GM18909 (cell line): ENCODE data around the gene SHLD1.

ENCODE experiments used
- ATAC-seq: cut with Tn5 transposase; IDR thresholded peaks from one replicate; pipeline ENCODE4 v1.9.1; 2021; ENCODE audit warnings: mild to moderate bottlenecking; ENCODE audit not compliant: unreplicated experiment, poor library complexity

The SHLD1 gene

GRCh38 chr20:5809495-5809894 lies 59.3 kb downstream of the SHLD1 start:
- no peak for ATAC-seq

DNA sequence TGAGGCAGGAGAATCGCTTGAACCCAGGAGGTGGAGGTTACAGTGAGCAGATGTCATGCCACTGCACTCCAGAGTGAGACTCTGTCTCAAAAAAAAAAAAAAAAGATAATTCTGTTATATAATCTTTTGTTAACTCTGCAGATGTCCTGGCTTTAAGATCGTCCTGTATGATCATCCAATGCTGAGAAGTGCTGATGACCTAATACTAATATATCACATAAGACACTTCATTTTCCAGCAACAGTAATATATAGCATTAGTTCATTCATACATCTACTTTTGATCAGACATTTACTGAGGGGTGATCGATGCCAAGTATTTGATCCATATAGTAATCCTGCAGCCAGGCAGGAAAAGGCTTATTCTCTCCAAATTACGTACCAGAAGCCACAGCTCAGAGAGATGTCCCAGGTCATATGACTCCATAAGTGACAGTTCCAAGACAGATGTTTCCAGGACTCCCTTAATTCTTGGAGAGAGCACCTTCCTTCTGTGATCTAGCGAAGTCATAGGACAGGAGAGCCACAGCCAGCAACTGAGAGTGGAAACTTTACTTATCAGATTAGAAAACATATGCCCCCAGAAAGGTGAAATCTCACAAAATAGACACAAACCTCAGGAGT lies 60.7 kb downstream of the SHLD1 start:
- no peak for ATAC-seq

- ATAC-seq = no peak
These were observed 61.5 kb downstream of the SHLD1 start for GRCh38 chr20:5811746-5812145.

DNA sequence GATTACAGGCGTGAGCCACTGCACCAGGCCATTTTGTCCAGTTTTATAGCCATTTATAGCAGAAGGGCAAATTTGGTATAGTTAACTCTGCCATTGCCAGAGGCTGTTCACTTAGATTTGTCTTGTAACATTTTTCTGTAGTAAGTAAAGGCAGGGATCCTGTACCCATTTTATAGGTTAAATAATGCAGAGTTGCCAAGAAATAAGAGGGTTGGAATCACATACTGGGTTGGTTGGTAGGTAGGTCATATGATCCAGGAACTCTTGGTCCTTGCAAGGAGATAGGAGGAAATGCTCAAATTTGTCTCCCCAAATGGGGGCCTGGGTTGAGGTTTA lies 68.1 kb downstream of the SHLD1 start:
- ATAC-seq = no peak

DNA sequence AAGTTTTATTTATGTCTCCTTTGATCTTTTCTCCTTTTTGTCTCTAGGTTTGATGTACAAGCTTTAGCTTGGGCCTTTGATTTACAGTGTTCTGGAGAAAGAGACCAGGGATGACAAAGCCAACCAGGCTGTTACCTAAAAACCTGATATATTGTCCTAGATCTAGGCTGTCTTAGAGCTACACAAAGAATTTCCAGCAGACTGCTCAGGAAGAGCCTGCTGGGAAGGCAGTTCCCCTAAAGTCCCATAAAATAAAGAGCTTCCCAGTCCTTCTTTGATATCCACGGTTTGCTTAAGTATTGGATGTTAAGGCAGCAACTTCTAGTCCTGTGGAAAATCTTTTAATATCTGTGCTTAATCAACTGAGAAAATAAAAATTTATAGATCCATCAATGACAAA lies 70.5 kb downstream of the SHLD1 start:
- no peak for ATAC-seq

GRCh38 chr20:5821627-5822215 lies 71.5 kb downstream of the SHLD1 start:
- ATAC-seq = no peak

DNA sequence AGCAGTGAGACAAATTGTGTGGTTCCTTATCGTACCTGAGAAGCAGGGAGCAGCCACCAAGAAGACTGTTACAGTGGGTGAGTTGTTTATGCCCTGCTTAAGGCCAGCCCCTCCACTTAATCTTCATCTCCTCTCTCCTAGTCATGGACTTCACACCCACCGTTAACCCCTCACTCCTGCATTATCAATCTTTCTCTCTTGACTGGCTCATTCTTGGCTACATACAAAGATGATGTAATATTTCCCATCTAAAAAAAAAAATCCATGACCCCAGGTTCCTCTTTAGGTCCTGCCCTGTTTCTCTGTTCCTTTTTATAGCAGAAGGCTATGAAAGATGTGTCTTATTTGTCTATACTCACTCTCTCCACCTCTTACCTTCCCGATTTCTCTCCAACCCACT lies 72.4 kb downstream of the SHLD1 start:
- no peak for ATAC-seq

DNA sequence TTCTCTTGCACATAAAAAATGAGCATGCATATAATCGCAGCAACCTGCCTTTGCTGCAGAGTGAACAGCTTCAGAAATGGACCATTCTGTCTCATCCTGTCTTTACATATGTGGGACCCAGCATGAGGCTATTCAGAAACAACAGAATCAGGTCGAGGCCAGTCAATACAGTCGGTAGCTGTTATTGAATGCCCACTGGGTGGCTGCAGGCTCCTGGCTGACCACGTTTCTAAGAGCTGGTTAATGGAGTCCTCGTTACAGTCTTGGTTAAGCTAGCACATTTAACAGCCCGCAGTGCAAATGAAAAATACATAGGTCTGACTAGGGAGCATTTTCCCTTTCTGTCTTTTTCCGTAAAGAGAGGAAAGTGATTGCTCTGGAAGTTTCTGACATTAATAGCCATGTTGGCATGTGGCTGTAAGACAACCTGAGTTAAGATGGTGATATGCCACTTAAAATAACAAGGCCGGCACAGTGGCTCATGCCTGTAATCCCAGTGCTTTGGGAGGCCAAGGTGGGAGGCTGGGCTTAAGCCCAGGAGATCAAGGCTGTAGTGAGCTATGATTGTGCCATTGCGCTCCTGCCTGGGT lies 75.0 kb downstream of the SHLD1 start:
- ATAC-seq = no peak

GRCh38 chr20:5827098-5827853 lies 77.1 kb downstream of the SHLD1 start:
- ATAC-seq = no peak

DNA sequence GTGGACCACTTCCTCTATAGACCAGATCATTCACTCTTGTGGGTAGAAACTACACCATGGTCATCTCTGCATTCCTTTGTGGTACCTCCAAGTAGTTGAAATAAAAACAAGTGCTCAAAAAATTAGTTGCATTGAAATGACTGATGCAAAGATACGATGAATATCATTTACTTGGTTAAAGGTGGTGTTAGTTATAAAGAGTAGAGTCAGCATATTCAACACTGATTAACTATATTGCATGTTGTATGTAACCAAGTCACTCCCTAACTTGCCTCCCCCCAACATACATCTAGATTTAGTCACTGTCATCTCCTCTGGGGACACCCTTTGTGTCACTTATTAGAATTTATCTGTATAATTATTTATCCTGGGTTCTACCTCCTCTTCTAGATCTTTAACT lies 77.7 kb downstream of the SHLD1 start:
- no peak for ATAC-seq

DNA sequence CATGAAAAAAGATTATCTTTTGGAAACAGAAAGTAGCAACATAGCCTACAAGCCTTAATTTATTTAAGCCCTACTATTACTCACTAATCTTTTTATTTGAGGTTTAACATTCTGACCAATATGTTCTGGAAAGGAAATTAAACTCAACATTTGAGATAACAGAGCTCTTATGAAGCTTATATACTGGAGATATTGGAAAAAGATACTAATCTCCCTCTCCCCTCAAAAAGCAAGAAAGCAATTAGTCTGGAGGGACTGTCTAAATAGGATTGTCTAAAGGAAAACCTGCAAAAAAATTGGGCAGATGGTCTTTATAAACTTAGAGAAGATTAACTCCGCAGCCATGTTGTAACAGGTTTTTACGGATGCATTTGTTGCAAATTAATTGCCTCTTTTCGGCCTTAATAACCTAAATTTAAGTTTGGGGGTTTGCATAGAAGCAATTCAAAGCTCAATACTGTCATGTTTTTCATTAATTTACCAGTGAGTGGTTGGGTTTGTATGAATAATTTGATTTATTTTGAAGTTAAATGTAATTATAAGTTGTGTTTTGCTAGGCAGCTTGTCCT lies 79.1 kb downstream of the SHLD1 start:
- ATAC-seq = no peak

DNA sequence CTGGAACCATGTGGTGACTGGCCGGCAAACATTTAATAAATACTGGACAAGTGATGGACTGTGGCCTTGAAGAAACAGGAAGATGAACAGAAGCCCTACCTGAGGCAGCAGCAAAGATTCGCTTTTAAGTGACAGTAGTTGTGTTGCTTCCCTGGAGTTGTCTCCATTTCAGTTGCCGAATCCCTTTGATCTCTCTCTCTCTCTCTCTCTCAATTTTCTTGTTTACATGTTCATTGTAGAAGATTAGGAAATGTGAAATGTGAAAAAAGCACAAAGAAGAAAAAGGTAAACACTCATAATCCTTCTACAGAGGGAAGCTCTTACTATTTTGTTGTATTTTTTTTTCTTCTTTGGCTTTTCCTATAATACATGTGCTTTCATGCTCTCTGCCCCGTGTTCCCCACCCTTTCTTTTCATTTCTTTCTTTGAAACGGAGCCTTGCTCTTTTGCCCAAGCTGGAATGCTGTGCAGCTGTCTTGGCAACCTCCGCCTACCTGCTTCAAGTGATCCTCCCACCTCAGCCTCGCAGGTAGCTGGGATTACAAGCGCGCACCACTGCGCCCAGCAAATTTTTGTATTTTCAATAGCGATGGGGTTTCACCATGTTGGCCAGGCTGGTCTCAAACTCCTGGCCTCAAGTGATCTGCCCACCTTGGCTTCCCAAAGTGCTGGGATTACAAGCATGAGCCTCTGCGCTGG lies 81.5 kb downstream of the SHLD1 start:
- no peak for ATAC-seq

GRCh38 chr20:5833309-5833941 lies 83.2 kb downstream of the SHLD1 start:
- ATAC-seq = no peak

DNA sequence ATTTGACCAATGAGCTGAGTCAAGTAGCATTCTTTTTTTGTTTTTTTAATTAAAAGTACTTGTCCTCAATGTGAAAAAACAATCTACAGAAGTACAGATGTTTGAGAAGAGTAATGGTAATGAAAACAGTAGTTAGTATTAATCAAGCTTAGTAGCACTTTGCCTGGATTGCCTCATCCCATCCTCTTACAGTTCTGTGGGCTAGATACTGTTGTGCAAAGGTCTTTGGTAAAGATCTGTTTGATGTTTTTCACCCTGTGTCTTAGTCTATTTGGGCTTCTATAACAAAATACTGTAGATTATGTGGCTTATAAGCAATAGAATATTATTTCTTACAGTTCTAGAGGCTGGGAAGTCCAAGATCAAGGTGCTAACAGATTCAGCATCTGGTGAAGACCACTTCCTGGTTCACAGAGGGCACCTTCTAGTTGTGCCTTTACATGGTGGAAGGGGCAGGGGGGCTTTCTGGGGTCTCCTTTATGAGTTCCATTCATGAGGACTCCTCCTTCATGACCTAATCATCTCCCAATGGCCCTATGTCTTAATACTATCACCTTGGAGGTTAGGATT lies 84.3 kb downstream of the SHLD1 start:
- no peak for ATAC-seq

GRCh38 chr20:5835321-5835821 lies 85.2 kb downstream of the SHLD1 start:
- ATAC-seq = no peak

DNA sequence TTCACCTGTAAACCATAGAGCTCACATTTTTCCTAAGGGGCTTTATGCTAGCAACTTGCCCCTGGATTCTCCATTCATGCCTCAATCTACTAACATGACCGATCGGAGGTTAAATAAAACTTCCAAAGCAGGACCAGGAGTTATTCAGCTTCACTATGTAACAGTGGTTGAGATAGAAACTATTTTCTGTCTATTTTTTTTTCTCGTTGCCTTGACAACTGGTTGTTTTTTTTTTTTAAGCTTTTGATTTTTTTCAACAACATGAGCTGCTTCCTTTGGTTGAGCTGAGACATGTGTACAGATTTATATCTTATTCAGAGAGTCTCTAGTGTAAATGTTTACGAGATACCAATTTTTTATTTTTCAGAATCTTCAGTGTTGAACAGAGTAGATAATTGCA lies 85.7 kb downstream of the SHLD1 start:
- ATAC-seq = no peak

- ATAC-seq = no peak
These were observed 86.4 kb downstream of the SHLD1 start for GRCh38 chr20:5836569-5836968.

GRCh38 chr20:5840411-5841002 lies 90.3 kb downstream of the SHLD1 start:
- ATAC-seq = no peak

- ATAC-seq = no peak
These were observed 91.3 kb downstream of the SHLD1 start for GRCh38 chr20:5841522-5841921.
